HG02623 (cell line): Measurements from ENCODE around the gene MSMO1.

Experiments used
- ATAC-seq: cut with Tn5 transposase; IDR thresholded peaks from one replicate; pipeline ENCODE4 v1.9.1; 2021; ENCODE audit warnings: moderate library complexity; ENCODE audit not compliant: unreplicated experiment

MSMO1 gene

DNA sequence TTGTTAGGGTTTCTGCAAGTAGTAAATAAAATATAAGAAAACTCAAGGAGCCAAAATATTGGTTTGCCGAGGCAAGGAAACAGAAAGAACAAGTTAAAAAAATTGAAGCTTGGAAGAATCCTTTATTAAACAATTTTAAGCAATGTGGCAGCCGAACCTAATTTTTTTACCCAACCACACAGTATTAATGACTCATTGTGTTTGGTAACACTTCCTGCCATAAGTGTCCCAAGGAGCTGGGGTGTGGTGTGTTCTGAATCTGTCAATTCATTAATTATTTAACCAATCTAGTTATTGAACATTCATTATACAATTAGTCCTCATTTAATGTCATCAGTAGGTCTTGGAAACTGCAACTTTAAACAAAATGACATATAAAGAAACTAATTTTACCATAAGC, 32.0 kb downstream of the MSMO1 start:
- ATAC-seq: no peak

DNA sequence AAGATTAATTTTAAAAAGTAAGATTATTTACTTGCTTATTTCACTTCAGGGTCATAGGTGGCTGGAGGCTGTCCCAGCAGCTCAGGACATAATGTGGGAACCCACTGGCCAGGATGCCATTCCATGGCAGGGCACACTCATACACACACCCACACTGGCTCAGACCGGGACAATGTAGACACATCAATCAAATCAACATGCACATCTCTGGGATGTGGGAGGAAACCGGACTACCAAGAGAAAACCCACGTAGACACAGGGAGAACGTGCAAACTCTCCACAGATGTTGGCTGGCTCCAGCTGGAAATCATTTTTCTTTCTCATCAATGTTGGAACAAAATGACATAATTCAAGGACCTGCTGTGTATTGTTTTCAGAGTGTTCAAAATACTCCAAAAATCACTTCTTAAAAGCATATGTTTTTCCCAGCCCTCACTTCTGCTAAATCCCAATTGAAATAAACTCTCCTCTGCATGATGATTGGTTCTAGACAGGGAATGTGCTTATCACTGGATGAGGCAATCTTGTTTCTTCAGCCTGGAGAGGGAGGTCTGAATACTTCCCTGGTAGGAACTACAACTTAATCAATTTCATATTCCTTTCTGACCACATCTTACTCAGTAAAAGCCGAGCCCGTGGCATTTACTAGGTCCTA, 32.7 kb downstream of the MSMO1 start:
- no peak for ATAC-seq

GRCh38 chr4:165360985-165361670, 33.7 kb downstream of the MSMO1 start:
- ATAC-seq: no peak

- ATAC-seq: no peak
Measured at GRCh38 chr4:165361810-165362209, 34.3 kb downstream of the MSMO1 start.

DNA sequence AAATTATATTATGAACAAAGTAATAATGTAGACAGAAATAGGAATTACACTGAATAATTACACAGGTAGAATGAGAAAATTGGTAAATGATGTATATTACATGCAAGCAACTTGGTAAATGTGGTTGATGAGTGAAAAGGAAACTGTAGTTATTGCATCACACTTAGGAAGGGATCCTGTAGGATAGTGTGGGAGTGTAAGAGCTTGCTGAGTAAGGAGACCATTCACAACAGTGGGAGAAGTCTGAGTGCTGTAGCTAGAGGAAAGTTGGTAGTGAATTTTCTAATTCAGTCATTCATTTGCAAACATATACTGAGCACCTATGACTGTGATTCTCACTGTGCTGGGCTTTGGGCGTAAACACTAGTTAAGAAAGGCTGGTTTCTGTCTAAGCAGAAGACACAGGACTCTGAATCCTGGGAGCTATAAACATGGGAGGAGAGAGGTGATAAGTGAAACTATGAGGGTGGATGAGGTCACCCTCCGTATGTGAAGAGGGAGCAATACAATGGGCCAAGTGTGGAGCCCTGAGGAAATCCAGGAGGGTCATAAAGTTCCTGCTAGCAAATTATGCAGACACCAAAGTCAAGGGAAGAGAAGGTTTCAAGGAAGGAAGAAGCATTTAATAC, 37.1 kb downstream of the MSMO1 start:
- ATAC-seq: no peak

DNA sequence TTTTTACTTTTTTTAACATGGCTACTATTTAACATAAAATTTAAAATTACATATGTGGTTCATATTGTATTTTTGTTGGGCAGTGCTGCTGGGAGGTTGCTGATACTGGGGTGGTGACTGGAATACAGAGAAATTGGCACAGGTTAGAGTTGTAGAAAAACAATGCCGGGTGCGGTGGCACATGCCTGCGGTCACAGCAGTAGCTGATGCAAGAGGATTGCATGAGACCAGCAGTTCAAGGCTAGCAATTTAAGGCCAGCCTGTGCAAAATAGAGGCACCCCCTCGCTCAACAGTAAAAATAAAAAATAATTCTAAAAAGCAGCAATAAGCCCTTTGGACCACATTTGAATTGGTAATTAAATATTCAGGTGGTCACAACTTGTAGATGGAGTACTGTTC, 39.6 kb downstream of the MSMO1 start:
- no peak for ATAC-seq

GRCh38 chr4:165368114-165368513, 40.6 kb downstream of the MSMO1 start:
- no peak for ATAC-seq

GRCh38 chr4:165368567-165368966, 41.1 kb downstream of the MSMO1 start:
- ATAC-seq: no peak

- ATAC-seq: no peak
Measured at GRCh38 chr4:165369522-165369921, 42.1 kb downstream of the MSMO1 start.

DNA sequence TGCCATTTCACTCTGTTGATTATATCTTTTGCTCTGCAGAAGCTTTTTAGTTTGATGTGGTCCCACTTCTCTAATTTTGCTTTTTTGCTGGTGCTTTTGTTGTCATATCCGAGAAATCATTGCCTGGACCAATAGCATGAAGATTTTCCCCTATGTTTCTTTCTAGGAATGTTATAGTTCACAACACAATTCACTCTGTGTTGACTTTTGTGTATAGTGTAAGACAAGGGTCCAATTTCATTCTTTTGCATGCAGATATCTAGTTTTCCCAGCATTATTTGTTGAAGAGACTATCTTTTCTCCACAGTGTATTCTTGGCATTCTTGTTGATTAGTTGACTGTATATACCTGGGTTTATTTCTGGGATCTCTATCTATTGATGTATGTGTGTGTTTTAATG, 43.1 kb downstream of the MSMO1 start:
- no peak for ATAC-seq

DNA sequence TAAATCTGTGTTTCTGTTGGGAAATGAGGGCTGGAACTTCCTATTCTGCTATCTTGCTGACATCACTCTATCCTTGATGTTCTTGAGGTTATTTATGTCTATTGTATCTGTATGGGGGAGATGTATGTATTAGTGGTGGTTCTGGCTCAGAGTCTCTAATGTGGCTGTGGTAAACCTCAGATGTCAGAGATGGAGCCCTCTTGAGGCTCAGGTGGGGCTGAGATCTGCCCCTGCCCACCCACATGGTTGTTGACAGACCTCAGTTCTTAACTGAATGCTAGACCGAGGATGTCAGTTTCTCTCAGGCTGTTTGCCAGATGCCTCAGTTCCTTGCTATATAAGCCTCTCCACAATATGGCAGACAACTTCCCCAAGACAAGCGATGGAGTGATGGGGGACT, 48.0 kb downstream of the MSMO1 start:
- no peak for ATAC-seq

DNA sequence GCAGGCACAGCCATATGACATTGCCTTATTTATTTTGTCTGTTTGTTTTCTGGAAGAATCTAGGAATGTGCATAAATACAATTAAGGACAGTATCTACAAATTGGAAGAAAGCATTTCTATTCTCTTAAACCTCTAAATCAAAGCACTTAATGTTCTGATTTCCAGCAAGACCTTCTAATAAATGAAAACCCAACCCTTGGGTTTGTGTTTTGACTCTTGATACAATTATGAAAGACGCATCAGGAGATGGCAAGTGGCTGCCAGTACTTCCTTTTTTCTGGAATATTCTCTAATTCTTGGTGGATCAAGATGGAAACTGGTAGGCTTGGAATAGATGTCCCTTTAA, 50.9 kb downstream of the MSMO1 start:
- ATAC-seq: no peak

- peak; percentile 80 for ATAC-seq
Measured at GRCh38 chr4:165378745-165379677, 51.5 kb downstream of the MSMO1 start, which contains the start of gene CPE. TSS of gene CPE (plus strand) at chr4:165379008. CDS start at chr4:165379222, 214 bp downstream.

DNA sequence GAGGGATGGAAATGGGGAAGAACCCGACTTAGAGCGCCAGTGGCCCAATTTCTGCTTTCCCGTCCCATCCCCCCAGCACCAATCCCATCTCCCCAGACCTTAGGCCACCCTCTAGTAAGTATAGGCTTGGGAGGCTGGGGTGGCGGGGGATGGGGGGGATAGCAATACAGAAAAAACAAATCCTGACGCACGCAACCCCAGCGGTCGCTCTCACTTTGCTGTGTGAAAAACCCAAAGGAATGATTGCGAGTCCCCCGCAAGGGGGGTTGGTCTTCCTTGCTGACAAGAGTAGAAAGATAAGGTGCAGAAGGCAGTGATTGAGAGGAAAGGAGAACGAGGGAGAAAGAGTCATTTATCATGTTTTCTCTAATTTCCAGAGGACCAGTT, 52.2 kb downstream of the MSMO1 start:
- ATAC-seq: no peak

GRCh38 chr4:165380805-165381204, 53.3 kb downstream of the MSMO1 start:
- ATAC-seq: no peak

DNA sequence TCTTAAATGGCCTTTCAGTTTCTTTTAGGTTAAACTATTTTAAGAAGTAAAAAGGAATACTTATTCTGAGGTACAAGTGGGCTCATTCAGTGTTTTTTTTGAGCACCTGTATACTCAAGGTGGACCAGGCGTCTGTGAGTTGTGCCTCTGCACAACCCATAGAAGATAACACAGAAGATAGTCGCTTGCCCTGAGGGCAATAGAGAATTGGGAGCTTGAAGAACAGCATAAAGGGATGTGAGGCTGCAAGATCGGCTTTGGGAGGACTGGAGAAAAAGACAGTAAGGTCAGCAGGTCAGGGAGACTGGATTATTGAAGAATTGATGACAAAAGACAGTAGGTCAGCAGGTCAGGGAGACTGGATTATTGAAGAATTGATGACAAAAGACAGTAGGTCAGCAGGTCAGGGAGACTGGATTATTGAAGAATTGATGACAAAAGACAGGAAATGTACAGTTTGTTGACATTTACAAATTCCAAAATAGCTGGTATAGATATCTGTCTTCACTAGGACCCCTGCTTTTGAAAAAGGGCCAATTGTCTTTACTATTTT, 54.4 kb downstream of the MSMO1 start:
- ATAC-seq: no peak

GRCh38 chr4:165382640-165383039, 55.2 kb downstream of the MSMO1 start:
- no peak for ATAC-seq

GRCh38 chr4:165383591-165384073, 56.2 kb downstream of the MSMO1 start:
- no peak for ATAC-seq

- ATAC-seq: no peak
Measured at GRCh38 chr4:165384186-165384585, 56.7 kb downstream of the MSMO1 start.

DNA sequence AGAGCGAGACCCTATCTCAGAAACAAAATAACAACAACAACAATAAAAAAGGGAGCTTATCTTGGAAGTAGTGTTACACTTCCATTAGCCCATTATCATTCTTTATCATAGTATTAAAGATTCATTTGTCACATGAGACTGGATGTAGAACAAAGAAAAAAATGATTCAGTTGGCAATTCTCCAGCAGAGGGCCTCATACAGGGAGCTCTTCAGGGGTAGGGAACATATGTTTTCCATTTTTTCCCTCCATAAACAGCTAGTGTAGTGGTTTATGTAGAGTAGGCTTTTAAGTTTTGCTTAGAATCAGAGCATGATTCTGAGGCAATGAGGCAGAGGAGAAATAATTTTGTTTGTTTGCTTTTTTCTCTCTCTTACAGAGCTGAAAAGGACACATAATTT, 57.1 kb downstream of the MSMO1 start:
- ATAC-seq: no peak

GRCh38 chr4:165385126-165385525, 57.7 kb downstream of the MSMO1 start:
- no peak for ATAC-seq
